Natural killer cell treated with Interleukin-12 subunit alpha and Interleukin-12 subunit beta and Interleukin-15 and Interleukin-18, amount 100 ng/mL, for 72 hours (primary cell): ENCODE data around the gene RNF41. TPM values are rescaled to one million over a fixed set of nuclear protein-coding genes. Genes with fewer than 3 reads are reported as not detected.
A peak's percentile ranks its signal among the peaks of the same experiment; 100 is the strongest.
"Not testable (repeated sequence)": the region's sequence is repeated elsewhere in the genome, so short reads cannot be mapped to it uniquely, and the experiment has no call there.

Experiments used
- ATAC-seq, 2 donors: fragments of 150-1000 bp; cut with Tn5 transposase in 1 of 2; sonication (Bioruptor Pico), chemical (Tn5 transposase) in 1 of 2; 2 replicates each; pipeline ENCODE4 v1.10.0; 2021
- DNase-seq: peaks from one replicate; pipeline ENCODE4 v3.0.0; 2022; ENCODE audit warnings: low spot score
- H3K27ac Mint-ChIP-seq, 2 donors: 1 replicate in 1 of 2; 2 replicates in 1 of 2; pipeline ENCODE4 v1.8.0; 2022; ENCODE audit warnings: mixed read lengths in 2 of 2, mild to moderate bottlenecking in 1 of 2, moderate library complexity in 1 of 2
- H3K27me3 Mint-ChIP-seq, 2 donors: 1 replicate in 1 of 2; 2 replicates in 1 of 2; pipeline ENCODE4 v1.8.0; 2022; ENCODE audit warnings: mixed read lengths in 2 of 2
- H3K36me3 Mint-ChIP-seq: one replicate; pipeline ENCODE4 v1.8.0; 2022; ENCODE audit warnings: mixed read lengths
- H3K4me1 Mint-ChIP-seq, 2 donors: 1 replicate in 1 of 2; 2 replicates in 1 of 2; pipeline ENCODE4 v1.8.0; 2022; ENCODE audit warnings: low read depth in 2 of 2, mixed read lengths in 2 of 2, mild to moderate bottlenecking in 1 of 2
- H3K4me3 Mint-ChIP-seq: one replicate; pipeline ENCODE4 v1.8.0; 2022; ENCODE audit warnings: mixed read lengths
- H3K9me3 Mint-ChIP-seq: 2 replicates; pipeline ENCODE4 v1.8.0; 2022; ENCODE audit warnings: mixed read lengths
- total RNA-seq, 2 donors: library from RNA; stranded (reverse); gene quantifications; one replicate each; pipeline ENCODE4 v1.2.3, GENCODE V29; 2022

The RNF41 gene
- total RNA-seq = 10 to 100 TPM; 34.1 to 48.8 TPM

DNA sequence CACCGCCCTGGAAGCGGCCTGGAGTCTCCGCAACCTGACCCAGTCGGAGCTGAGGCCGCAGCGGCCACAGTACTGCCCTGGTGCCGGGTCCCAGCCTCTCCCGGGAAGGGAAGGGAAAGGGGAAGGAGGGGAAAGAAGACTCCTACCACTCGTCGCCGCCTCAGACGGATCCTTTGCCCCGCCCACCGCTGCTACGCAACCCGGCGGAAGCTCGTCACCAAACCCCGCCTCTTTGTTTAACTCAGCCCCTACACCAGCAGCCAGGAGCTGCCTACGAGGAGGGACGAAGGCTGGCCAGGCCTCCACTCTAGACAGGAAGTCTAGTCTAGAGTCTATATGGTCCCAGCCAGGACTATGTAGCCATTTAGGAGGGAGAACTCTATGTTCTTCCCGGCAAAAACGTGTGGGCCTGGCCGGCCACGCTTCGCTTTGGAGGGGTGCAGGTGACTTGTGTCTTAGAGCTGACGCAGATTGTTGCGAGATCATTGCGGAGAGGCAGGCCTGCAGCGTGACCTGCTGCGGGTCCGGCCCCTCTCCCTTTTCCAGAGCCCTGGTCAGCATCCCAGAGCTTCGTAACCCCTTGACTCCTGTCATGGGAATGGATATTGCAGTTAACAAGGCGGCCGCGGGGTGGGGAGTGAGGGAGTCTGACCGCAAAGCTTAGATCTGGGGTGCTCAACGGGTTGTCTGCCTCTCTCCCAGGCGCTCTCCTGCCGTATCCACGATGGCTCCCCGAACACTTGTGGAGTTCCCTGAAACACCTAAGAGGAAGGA is at the start of gene RNF41:
Gene RNF41 (minus strand): TSS at position 166 of the 774 bp plus-strand sequence. CDS start 7,875 bp downstream, outside the sequence.
- Mint-ChIP-seq H3K27ac (peak within 1 kb of the TSS; percentile 98 to 100), H3K36me3 (no peaks in the 10 kb centered on the region), H3K4me1 (peaks cover 35 to 48% of the 10 kb centered on the region in 2 donors), H3K27me3 (no peaks in the 10 kb centered on the region), H3K9me3 (no peaks in the 10 kb centered on the region), H3K4me3 (peak within 1 kb of the TSS; percentile 99)
- DNase-seq (peak; percentile 94), ATAC-seq (peak; percentile 91 to 93)

GRCh38 chr12:56271031-56271430 is 49.3 kb upstream of the RNF41 start:
- H3K27me3 Mint-ChIP-seq = no peaks in the 10 kb centered on the region
- H3K27ac Mint-ChIP-seq = no peak overlapping the region
- no peak for DNase-seq
- no peaks in the 10 kb centered on the region for H3K9me3 Mint-ChIP-seq
- no peak for ATAC-seq
- H3K4me3 Mint-ChIP-seq = no peak overlapping the region
- peaks cover 19% of the 10 kb centered on the region for H3K36me3 Mint-ChIP-seq
- peaks cover 18 to 19% of the 10 kb centered on the region in 2 donors for H3K4me1 Mint-ChIP-seq

- H3K27me3 Mint-ChIP-seq = no peaks in the 10 kb centered on the region
- H3K9me3 Mint-ChIP-seq = no peaks in the 10 kb centered on the region
- DNase-seq (no peak), ATAC-seq (no peak)
- peaks cover 18 to 19% of the 10 kb centered on the region in 2 donors for H3K4me1 Mint-ChIP-seq
- H3K36me3 Mint-ChIP-seq = no peaks in the 10 kb centered on the region
- peak overlapping the region; percentile 95 for H3K4me3 Mint-ChIP-seq
- H3K27ac Mint-ChIP-seq = peak overlapping the region; percentile 80 to 91
Measured at GRCh38 chr12:56267443-56268071, 45.8 kb upstream of the RNF41 start.

GRCh38 chr12:56266693-56267442 is 45.1 kb upstream of the RNF41 start, which contains the start of gene COQ10A:
Gene COQ10A, plus strand, starts transcription at chr12:56266942. Its CDS starts 177 bp downstream, at chr12:56267119.
- H3K4me1 Mint-ChIP-seq = peaks cover 18 to 19% of the 10 kb centered on the region in 2 donors
- H3K27ac Mint-ChIP-seq = peak within 1 kb of the TSS; percentile 80 to 91
- no peaks in the 10 kb centered on the region for H3K9me3 Mint-ChIP-seq
- DNase-seq (peak; percentile 91), ATAC-seq (peak; percentile 97 to 98)
- no peaks in the 10 kb centered on the region for H3K27me3 Mint-ChIP-seq
- H3K36me3 Mint-ChIP-seq = no peaks in the 10 kb centered on the region
- H3K4me3 Mint-ChIP-seq = peak within 1 kb of the TSS; percentile 95

- Mint-ChIP-seq H3K27ac (peak overlapping the region; percentile 80 to 91), H3K4me3 (peak overlapping the region; percentile 95), H3K4me1 (peaks cover 18 to 19% of the 10 kb centered on the region in 2 donors)
- H3K36me3 Mint-ChIP-seq, ATAC-seq, H3K27me3 Mint-ChIP-seq, H3K9me3 Mint-ChIP-seq, DNase-seq: not testable (repeated sequence)
Measured at GRCh38 chr12:56266068-56266692, 44.5 kb upstream of the RNF41 start.

GRCh38 chr12:56262955-56263354 is 41.2 kb upstream of the RNF41 start:
- not testable (repeated sequence) for H3K4me3 Mint-ChIP-seq, H3K9me3 Mint-ChIP-seq, H3K27ac Mint-ChIP-seq, H3K36me3 Mint-ChIP-seq, H3K27me3 Mint-ChIP-seq, DNase-seq, ATAC-seq
- H3K4me1 Mint-ChIP-seq = peaks cover 23 to 24% of the 10 kb centered on the region in 2 donors

GRCh38 chr12:56261503-56262232 is 39.9 kb upstream of the RNF41 start:
- Mint-ChIP-seq H3K4me1 (peaks cover 13 to 17% of the 10 kb centered on the region in 2 donors), H3K27me3 (no peaks in the 10 kb centered on the region), H3K9me3 (no peaks in the 10 kb centered on the region), H3K4me3 (no peak overlapping the region), H3K36me3 (no peaks in the 10 kb centered on the region), H3K27ac (no peak overlapping the region)
- no peak for ATAC-seq
- DNase-seq = no peak

GRCh38 chr12:56260921-56261320 is 39.2 kb upstream of the RNF41 start:
- Mint-ChIP-seq H3K4me1 (peaks cover 13 to 17% of the 10 kb centered on the region in 2 donors), H3K9me3 (no peaks in the 10 kb centered on the region), H3K27ac (no peak overlapping the region), H3K36me3 (peaks cover 5% of the 10 kb centered on the region), H3K27me3 (no peaks in the 10 kb centered on the region), H3K4me3 (no peak overlapping the region)
- DNase-seq (no peak), ATAC-seq (no peak)

GRCh38 chr12:56260380-56260779 is 38.7 kb upstream of the RNF41 start:
- H3K4me3 Mint-ChIP-seq = no peak overlapping the region
- no peaks in the 10 kb centered on the region for H3K27me3 Mint-ChIP-seq
- no peak overlapping the region for H3K27ac Mint-ChIP-seq
- ATAC-seq (no peak), DNase-seq (no peak)
- H3K4me1 Mint-ChIP-seq = peaks cover 15 to 17% of the 10 kb centered on the region in 2 donors
- peaks cover 7% of the 10 kb centered on the region for H3K36me3 Mint-ChIP-seq
- H3K9me3 Mint-ChIP-seq = no peaks in the 10 kb centered on the region

DNA sequence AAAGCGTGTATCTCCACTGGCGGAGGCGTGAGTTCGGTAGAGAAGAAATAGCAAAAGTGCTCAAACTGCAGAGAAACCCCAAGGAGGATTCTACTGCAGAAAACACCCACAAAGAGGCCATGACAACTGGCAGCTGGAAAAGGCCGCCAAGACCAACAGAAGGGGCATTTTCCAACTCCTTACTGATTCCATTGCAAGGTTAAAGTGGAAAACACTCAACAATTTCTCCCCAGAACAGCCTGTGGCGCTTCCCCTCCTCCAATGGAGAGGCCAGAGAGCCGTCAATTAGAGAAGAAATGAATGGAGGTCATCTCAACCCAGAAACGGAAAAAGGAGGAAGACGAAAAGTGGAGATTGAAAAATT is 37.1 kb upstream of the RNF41 start:
- peaks cover 15 to 17% of the 10 kb centered on the region in 2 donors for H3K4me1 Mint-ChIP-seq
- H3K27ac Mint-ChIP-seq = peak overlapping the region; percentile 75 to 91
- H3K4me3 Mint-ChIP-seq = peak overlapping the region; percentile 89
- ATAC-seq (no peak), DNase-seq (no peak)
- H3K27me3 Mint-ChIP-seq = no peaks in the 10 kb centered on the region
- H3K9me3 Mint-ChIP-seq = no peaks in the 10 kb centered on the region
- H3K36me3 Mint-ChIP-seq = peaks cover 14% of the 10 kb centered on the region

DNA sequence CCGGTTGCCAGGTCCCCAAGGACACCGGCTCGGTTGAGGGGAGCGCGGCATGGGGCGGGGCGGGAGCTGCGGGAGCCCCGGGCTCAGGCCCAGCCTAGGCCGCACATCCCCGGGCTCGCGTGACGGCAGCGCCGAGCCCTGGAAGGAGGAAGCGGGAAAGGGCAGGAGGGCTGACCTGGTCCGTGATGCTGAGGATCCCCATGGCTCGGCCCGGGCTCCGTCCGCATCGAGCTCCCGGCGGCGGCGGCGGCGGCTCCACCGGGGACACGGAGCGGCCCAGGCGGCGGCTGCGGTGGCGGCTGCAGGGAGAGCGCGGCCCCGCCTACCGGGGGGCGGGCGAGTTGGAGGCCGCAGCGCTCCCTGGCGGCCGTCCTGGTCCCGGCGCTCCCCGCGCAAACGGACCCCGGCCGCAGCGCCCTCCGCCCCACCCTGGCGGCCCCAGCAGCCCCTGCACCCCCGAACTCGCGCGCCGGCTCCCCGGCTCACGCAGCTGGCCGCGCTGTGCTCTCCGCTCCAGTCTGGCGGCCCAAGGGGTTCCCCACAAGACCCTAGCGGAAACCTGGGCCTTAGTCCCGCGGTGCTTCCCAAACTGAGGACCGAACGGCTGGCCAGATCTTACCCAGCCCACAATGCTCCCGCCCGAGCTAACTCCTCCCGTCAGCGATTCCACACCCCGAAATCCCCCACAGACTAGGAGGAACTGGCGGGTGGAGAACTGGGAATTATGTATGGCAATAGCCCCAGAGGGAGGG is 36.5 kb upstream of the RNF41 start, which contains the start of gene ANKRD52:
Gene ANKRD52 (minus strand): TSS at position 317 of the 752 bp plus-strand sequence. CDS start 115 bp downstream, at position 202.
- Mint-ChIP-seq H3K4me1 (peaks cover 15 to 17% of the 10 kb centered on the region in 2 donors), H3K27me3 (no peaks in the 10 kb centered on the region), H3K27ac (peak within 1 kb of the TSS; percentile 75 to 91), H3K36me3 (peaks cover 14% of the 10 kb centered on the region), H3K9me3 (no peaks in the 10 kb centered on the region), H3K4me3 (peak within 1 kb of the TSS; percentile 89)
- ATAC-seq (peak; percentile 97), DNase-seq (peak; percentile 85)

- H3K4me3 Mint-ChIP-seq = peak overlapping the region; percentile 80
- H3K27me3 Mint-ChIP-seq = no peaks in the 10 kb centered on the region
- no peak for DNase-seq
- H3K27ac Mint-ChIP-seq = peak overlapping the region in 1 of 2 donors; percentile 65
- H3K36me3 Mint-ChIP-seq = peaks cover 14% of the 10 kb centered on the region
- peak in 1 of 2 donors; percentile 28 for ATAC-seq
- no peaks in the 10 kb centered on the region for H3K9me3 Mint-ChIP-seq
- H3K4me1 Mint-ChIP-seq = peaks cover 15 to 17% of the 10 kb centered on the region in 2 donors
Measured at GRCh38 chr12:56257491-56258067, 35.9 kb upstream of the RNF41 start.
